Stimulated activated naive CD8-positive, alpha-beta T cell treated with anti-CD3 and anti-CD28 coated beads, Interleukin-15, Interleukin-2, amounts not matched to agents 100 U/mL and 50 U/mL, for 24 hours (primary cell): ENCODE data around the gene DTYMK.
A peak's percentile ranks its signal among the peaks of the same experiment; 100 is the strongest.
"Not testable (repeated sequence)": the region's sequence is repeated elsewhere in the genome, so short reads cannot be mapped to it uniquely, and the experiment has no call there.

Source experiments
- ATAC-seq: fragments of 150-1000 bp; cut with Tn5 transposase; one replicate; pipeline ENCODE4 v1.10.0; 2021
- DNase-seq: peaks from one replicate; pipeline ENCODE4 v3.0.0; 2021

Gene DTYMK

GRCh38 chr2:241672243-241673188, 14.1 kb downstream of the DTYMK start:
- no peak for ATAC-seq
- no peak for DNase-seq

GRCh38 chr2:241671457-241672240, 15.0 kb downstream of the DTYMK start:
- DNase-seq, result no peak
- ATAC-seq, result no peak

- ATAC-seq (no peak), DNase-seq (no peak)
Measured at GRCh38 chr2:241670333-241671110, 16.1 kb downstream of the DTYMK start.

- ATAC-seq (no peak), DNase-seq (no peak)
Measured at GRCh38 chr2:241668839-241669238, 17.8 kb downstream of the DTYMK start.

- DNase-seq, result no peak
- ATAC-seq, result no peak
Measured at GRCh38 chr2:241668354-241668753, 18.3 kb downstream of the DTYMK start.

GRCh38 chr2:241666627-241667400, 19.8 kb downstream of the DTYMK start:
- DNase-seq, result no peak
- ATAC-seq, result no peak

DNA sequence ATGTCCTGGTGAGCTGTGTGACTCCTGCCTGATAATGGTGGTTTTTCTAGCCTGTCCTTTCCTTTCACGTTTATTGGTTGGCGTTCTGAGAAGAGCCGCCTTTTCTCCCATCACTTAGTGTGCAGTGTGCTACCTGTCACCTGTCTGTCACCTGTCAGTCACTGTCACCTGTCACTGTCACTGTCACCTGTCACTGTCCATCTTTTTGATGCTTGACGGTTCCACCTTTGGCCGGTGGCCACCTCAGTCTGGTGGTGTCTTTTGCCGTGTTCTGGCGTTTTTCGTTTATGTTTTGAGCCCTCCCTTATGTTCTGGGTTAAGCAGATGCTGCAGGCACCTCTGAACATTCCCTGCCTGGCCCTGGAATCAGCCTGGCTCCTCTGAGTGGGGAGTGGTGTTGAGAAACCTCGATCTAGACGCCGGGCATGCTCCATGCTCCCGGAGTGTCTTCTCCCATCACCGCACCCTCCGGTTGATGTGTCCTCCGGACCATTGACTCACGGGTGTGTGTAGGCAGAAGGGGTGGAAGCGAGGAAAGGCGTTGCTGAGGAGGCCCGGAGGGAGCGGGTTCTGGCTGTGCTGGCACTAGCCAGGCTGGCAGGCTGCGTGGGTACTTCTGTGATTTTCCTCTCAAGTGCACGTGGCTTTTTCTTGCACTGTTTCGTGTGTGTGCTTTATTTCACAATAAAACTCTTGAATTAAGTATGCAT, 20.7 kb downstream of the DTYMK start:
- DNase-seq, result no peak
- ATAC-seq, result no peak

DNA sequence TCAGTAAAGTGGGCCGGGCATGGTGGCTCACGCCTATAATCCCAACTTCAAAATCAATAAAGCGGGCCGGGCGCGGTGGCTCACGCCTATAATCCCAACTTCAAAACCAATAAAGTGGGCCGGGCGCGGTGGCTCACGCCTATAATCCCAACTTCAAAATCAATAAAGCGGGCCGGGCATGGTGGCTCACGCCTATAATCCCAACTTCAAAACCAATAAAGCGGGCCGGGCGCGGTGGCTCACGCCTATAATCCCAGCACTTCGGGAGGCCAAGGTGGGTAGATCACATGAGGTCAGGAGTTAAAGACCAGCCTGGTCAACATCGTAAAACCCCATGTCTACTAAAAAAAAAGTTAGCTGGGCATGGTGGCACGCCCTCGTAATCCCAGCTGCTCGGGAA, 23.9 kb downstream of the DTYMK start:
- DNase-seq, ATAC-seq: not testable (repeated sequence)

DNA sequence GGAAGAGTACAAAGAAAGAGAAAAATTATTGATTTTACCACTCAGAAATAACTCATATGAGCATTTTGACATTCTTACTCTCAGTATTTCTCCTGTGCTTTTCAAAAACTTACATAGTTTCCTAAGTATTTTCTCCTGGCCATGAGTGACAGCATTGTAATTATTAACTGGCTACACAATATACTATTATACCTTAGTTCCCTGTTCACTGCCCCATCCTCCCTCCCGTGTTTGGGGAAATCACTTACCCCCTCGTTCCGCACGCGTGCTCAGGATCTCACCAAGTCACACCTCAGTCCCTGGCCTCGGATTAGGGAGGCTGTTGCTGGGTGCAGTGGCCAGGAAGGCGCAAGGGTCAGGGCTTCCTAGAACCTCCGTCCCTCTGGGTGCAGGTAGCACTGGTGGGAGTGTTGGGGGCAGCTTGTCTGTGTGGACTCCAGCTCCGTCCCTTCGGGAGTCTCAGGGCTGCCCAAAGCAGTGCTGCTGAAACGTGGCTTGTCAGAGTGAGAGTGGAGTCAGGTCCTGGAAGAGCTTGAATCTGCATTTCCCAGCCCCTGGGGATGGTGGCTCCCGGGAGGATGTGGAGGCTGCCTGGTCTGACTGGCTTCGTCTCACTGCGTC, 25.9 kb downstream of the DTYMK start:
- DNase-seq (no peak), ATAC-seq (no peak)

DNA sequence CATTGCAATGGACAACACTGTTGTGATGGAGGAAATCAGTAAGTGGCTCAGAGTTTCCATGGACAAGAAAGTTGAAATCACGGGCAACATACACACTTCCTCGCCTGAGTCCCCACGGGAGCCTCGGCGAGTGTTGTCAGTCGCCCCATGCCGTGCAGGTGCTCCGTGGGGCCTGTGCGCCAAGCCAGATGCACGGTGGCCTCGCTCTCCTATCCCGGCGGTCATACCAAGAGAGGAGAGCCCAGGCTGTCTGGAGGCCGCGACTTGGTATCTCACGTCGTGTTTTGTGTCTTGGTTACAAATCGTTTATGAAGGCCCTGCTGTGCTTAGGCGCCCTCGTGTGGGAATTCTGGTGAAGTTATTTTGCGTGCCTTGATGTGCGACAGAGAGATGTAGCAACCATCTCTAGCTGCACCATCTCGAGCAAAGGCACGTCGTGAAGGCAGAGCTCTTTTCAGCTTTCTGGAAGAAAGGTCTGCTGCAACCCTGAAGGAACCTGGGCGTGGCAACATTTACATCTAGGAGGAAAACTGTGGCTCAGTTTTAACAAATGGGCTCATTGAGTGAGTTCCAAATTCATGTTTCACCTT, 27.4 kb downstream of the DTYMK start:
- DNase-seq (peak; percentile 34), ATAC-seq (no peak)

- DNase-seq, result no peak
- ATAC-seq, result no peak
Measured at GRCh38 chr2:241658296-241658695, 28.3 kb downstream of the DTYMK start.

GRCh38 chr2:241657786-241658254, 28.8 kb downstream of the DTYMK start:
- ATAC-seq (no peak), DNase-seq (no peak)

DNA sequence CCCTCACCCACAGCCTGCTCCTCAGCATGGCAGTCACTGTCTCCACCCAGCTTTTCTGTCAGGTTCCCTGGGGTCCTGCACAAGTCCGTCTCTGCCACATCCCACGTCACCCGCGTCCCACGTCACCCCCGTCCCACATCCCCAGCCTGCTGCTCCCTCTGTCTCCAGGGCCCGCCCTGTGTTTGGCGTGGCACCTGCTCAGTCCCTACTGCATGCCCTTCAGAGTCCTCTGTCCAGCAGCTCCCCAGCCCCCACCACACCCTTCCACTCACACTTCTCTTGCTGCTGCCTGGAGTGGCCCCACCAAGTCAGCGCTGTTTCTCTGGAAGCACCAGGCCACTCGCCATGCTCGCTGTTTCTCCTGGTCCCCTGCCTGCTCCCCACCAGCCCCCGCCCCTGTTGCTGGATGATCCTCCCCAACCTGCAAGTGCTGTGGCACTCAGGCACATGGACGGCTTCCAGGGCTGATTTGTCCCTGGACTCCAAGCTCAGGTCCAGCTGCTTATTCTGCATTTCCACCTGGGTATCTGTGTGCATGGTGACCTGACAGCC, 30.3 kb downstream of the DTYMK start:
- no peak for DNase-seq
- ATAC-seq, result no peak

GRCh38 chr2:241655516-241656189, 31.0 kb downstream of the DTYMK start:
- DNase-seq, result no peak
- no peak for ATAC-seq

DNA sequence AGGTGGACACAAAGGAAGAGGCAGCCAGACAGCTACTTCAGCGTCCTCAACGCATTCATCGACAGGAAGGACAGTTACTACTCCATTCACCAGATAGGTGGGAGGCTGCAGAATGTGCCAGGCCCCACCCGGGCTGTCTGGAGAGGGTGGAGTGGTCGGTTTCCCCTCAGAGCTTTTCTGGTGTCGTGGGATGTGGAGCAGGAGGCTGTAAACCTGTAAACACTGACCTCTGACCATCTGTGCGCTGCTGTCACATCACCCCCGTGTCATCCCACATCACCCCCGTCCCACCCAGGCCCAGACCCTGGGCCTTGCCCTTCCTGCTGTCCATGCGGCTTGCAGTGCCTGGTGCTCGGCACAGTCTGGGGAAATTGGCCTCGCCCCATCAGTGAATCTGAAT, 32.1 kb downstream of the DTYMK start:
- ATAC-seq (no peak), DNase-seq (no peak)

DNA sequence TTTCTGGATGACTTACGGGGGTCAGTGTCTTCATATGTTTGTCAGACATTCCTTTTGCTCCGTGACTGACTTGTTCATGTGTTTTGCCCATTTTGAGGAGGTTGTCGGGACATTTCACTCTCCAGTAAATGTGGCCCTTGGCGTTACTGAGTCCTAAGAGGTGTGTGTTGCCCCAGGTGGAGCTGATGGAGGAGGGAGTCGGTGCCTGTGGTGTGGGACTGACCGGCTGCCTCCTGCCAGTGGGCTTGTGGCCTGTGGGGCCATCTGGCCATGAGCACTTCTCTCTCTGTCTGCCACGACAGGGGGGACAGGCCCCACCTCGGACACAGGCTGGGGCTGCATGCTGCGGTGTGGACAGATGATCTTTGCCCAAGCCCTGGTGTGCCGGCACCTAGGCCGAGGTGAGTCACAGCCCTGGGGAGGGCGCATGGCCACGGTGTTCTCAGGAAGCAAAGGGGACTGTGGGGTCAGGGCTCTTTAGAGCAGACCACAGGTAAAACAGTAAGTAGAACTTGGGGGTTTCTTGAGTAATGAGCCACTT, 33.3 kb downstream of the DTYMK start:
- DNase-seq (no peak), ATAC-seq (no peak)

DNA sequence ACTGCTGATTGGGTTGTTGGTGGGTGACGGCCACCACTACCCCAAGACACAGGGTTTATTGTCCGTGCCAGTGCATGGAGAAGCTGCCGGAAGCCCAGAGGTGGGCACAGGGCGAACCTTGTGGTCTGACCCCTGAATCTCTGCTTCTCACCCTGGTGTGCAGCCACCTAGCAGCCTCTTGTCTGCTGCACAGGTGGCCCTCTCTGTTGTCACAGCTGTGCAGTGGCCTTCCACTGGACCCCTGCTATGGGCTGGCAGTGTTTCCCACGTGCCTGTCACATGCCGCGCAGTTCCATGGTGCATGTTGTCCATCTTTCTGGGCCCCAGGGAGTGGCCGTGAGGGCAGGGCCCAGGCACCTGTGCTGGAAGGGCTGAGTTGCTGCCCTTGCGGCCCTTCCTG, 33.9 kb downstream of the DTYMK start:
- ATAC-seq (no peak), DNase-seq (no peak)

GRCh38 chr2:241652142-241652541, 34.5 kb downstream of the DTYMK start:
- DNase-seq (no peak), ATAC-seq (no peak)

DNA sequence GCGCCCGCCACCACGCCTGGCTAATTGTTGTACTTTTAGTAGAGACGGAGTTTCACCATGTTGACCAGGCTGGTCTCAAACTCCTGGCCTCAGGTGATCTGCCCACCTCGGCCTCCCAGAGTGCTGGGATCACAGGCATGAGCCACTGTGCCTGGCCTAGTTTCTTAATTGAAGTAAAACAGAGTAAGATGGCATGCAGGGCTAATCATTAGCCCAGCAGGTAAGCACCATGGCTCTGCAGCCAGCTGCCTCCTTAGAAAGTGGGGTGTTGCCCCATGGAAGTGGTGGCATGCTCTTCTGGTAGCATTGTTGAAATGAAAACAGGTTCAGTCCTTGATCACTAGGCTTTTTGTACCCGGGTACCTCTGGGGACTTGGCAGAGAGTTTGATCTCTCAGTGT, 36.7 kb downstream of the DTYMK start:
- ATAC-seq, result no peak
- no peak for DNase-seq
